Ovary (tissue), 3 donors: Measurements from ENCODE around the gene NFKBIE.
"Not testable (repeated sequence)": the region's sequence is repeated elsewhere in the genome, so short reads cannot be mapped to it uniquely, and the experiment has no call there.

Experiments used
- POLR2A ChIP-seq: fragments of 450-650 bp; IDR thresholded peaks from one replicate; pipeline ENCODE4 v1.6.1; 2017; ENCODE audit warnings: antibody characterized with exemption, mild to moderate bottlenecking, moderate library complexity
- TF ChIP-seq, protein P1 (sequence below), 3 donors: fragments of 450-650 bp in 2 of 3; fragments of 200-600 bp in 1 of 3; IDR thresholded peaks; one replicate each; pipeline versions ENCODE4 v1.5.1 to v1.8.0; 2016 to 2022; ENCODE audit warnings: antibody characterized with exemption in 3 of 3, mild to moderate bottlenecking in 1 of 3
- donor health status: DM: no; HTN: no; CAD: no.

DNA sequence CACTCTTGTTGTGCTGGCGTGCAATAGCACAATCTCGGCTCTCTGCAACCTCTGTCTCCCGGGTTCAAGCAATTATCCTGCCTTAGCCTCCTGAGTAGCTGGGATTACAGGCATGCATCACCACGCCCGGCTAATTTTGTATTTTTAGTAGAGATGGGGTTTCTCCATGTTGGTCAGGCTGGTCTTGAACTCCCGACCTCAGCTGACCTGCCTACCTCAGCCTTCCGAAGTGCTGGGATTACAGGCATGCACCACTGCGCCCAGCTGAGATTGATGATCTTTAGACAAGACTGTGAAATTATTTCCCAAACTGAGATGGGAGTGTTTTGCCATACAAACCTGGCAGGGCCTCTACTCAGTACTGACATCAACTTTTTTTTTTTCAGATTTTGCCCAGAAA lies 49.3 kb upstream of the NFKBIE start:
- TF ChIP-seq POLR2A = not testable (repeated sequence)
- TF ChIP-seq, protein P1, sequence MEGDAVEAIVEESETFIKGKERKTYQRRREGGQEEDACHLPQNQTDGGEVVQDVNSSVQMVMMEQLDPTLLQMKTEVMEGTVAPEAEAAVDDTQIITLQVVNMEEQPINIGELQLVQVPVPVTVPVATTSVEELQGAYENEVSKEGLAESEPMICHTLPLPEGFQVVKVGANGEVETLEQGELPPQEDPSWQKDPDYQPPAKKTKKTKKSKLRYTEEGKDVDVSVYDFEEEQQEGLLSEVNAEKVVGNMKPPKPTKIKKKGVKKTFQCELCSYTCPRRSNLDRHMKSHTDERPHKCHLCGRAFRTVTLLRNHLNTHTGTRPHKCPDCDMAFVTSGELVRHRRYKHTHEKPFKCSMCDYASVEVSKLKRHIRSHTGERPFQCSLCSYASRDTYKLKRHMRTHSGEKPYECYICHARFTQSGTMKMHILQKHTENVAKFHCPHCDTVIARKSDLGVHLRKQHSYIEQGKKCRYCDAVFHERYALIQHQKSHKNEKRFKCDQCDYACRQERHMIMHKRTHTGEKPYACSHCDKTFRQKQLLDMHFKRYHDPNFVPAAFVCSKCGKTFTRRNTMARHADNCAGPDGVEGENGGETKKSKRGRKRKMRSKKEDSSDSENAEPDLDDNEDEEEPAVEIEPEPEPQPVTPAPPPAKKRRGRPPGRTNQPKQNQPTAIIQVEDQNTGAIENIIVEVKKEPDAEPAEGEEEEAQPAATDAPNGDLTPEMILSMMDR (IDR thresholded peaks at IDR 0.05) = not testable (repeated sequence)
